Left hindlimb (tissue), 1 donor: Measurements from ENCODE around the gene HSF4.

Source experiments
- DNase-seq: peaks from one replicate; pipeline ENCODE4 v3.0.0-alpha.2; 2018

HSF4 gene

GRCh38 chr16:67187175-67187890, 22.8 kb downstream of the HSF4 start:
- DNase-seq, result no peak

- no peak for DNase-seq
Observed at GRCh38 chr16:67188323-67188722, 23.8 kb downstream of the HSF4 start.

GRCh38 chr16:67188798-67189197, 24.3 kb downstream of the HSF4 start:
- DNase-seq, result no peak

GRCh38 chr16:67190041-67190440, 25.5 kb downstream of the HSF4 start, which contains the start of gene EXOC3L1:
Gene EXOC3L1, minus strand, starts transcription at chr16:67190136. Its CDS starts 460 bp downstream, at chr16:67189676.
- DNase-seq, result no peak

GRCh38 chr16:67190448-67191399, 26.2 kb downstream of the HSF4 start:
- DNase-seq, result no peak

- no peak for DNase-seq
Observed at GRCh38 chr16:67191411-67191994, 27.0 kb downstream of the HSF4 start.

GRCh38 chr16:67191995-67192681, 27.6 kb downstream of the HSF4 start, which contains the start of gene E2F4:
Gene E2F4, plus strand, starts transcription at chr16:67192155. Its CDS starts 73 bp downstream, at chr16:67192228.
- DNase-seq, result peak; percentile 91

- DNase-seq, result no peak
Observed at GRCh38 chr16:67192781-67193361, 28.3 kb downstream of the HSF4 start.

- DNase-seq, result no peak
Observed at GRCh38 chr16:67193536-67193935, 29.0 kb downstream of the HSF4 start.

- no peak for DNase-seq
Observed at GRCh38 chr16:67194260-67194659, 29.7 kb downstream of the HSF4 start.

GRCh38 chr16:67195676-67196075, 31.1 kb downstream of the HSF4 start:
- no peak for DNase-seq

- DNase-seq, result no peak
Observed at GRCh38 chr16:67196881-67197280, 32.3 kb downstream of the HSF4 start.

- no peak for DNase-seq
Observed at GRCh38 chr16:67197704-67198103, 33.2 kb downstream of the HSF4 start.

- DNase-seq, result no peak
Observed at GRCh38 chr16:67198238-67198734, 33.7 kb downstream of the HSF4 start.

- DNase-seq, result no peak
Observed at GRCh38 chr16:67199011-67199807, 34.7 kb downstream of the HSF4 start, which contains the start of gene ELMO3. Gene ELMO3, plus strand, starts transcription at chr16:67199131. Its CDS starts 196 bp downstream, at chr16:67199327.

GRCh38 chr16:67199808-67200198, 35.3 kb downstream of the HSF4 start:
- no peak for DNase-seq

- DNase-seq, result no peak
Observed at GRCh38 chr16:67200491-67200890, 35.9 kb downstream of the HSF4 start.

GRCh38 chr16:67201411-67202345, 37.1 kb downstream of the HSF4 start:
- no peak for DNase-seq

- DNase-seq, result no peak
Observed at GRCh38 chr16:67202426-67202825, 37.9 kb downstream of the HSF4 start.

- no peak for DNase-seq
Observed at GRCh38 chr16:67202956-67203493, 38.5 kb downstream of the HSF4 start.
